Sigmoid colon (tissue), 7 donors: ENCODE data around the gene OLFM2. TPM values are rescaled to one million over a fixed set of nuclear protein-coding genes. Genes with fewer than 3 reads are reported as not detected.

Experiments used
- DNase-seq: peaks from one replicate; pipeline ENCODE4 v3.0.0-alpha.2; 2019
- H3K27ac ChIP-seq, 4 donors: fragments of 200-600 bp; sonication (generic); one replicate each; pipeline ENCODE4 v1.5.1; 2016 to 2019; ENCODE audit warnings: mild to moderate bottlenecking in 1 of 4
- H3K27me3 ChIP-seq, 3 donors: fragments of 200-600 bp; sonication (generic); one replicate each; pipeline ENCODE4 v1.5.1; 2019; ENCODE audit warnings: mild to moderate bottlenecking in 1 of 3
- H3K36me3 ChIP-seq, 4 donors: fragments of 200-600 bp; sonication (generic); one replicate each; pipeline ENCODE4 v1.5.1; 2016 to 2019
- H3K4me1 ChIP-seq, 4 donors: fragments of 200-600 bp; sonication (generic); one replicate each; pipeline ENCODE4 v1.5.1; 2017 to 2019
- H3K4me3 ChIP-seq, 4 donors: fragments of 200-600 bp; sonication (generic); one replicate each; pipeline ENCODE4 v1.5.1; 2017 to 2019; ENCODE audit warnings: mild to moderate bottlenecking in 2 of 4, moderate library complexity in 1 of 4
- H3K9me3 ChIP-seq, 4 donors: fragments of 200-600 bp in 3 of 4; sonication (generic) in 3 of 4; one replicate each; pipeline versions ENCODE4 v1.5.1 to v1.6.1; 2013 to 2019
- EP300 ChIP-seq, 4 donors: sonication (generic); formaldehyde crosslinking; IDR thresholded peaks; one replicate each; pipeline ENCODE4 v1.6.1; 2017; ENCODE audit warnings: antibody characterized with exemption in 4 of 4
- POLR2A ChIP-seq, 2 donors: fragments of 450-650 bp; IDR thresholded peaks; one replicate each; pipeline ENCODE4 v1.6.1; 2016; ENCODE audit warnings: antibody characterized with exemption in 2 of 2, mild to moderate bottlenecking in 2 of 2, moderate library complexity in 2 of 2
- POLR2AphosphoS5 ChIP-seq, 4 donors: sonication (generic); formaldehyde crosslinking; IDR thresholded peaks; one replicate each; pipeline ENCODE4 v1.6.1; 2017; ENCODE audit warnings: antibody characterized with exemption in 4 of 4
- WGBS, 2 donors: extraction: QIAGEN DNeasy Blood & Tissue Kit; methylation state at CpG; one replicate each; pipeline ENCODE4 v1.1.7; 2013; 5-methylcytosine and 5-hydroxymethylcytosine counted together
- intact Hi-C: fragments of 100-400 bp; cut with DNase I; formaldehyde crosslinking; loops from one replicate; pipeline ENCODE4 v1.15.1; 2023
- polyA plus RNA-seq, 3 donors: library from polyadenylated mRNA; stranded (reverse); fragments of 200-250 nt; gene quantifications; one replicate each; pipeline ENCODE4 v1.2.3, GENCODE V29; 2013
- total RNA-seq, 4 donors: library from RNA; depleted of rRNA; stranded (reverse); fragments of >200 nt; gene quantifications; one replicate each; pipeline ENCODE4 v1.1.0, GENCODE V29; 2016
- TF ChIP-seq, protein P1 (sequence below), 4 experiments: fragments of 450-650 bp in 3 of 4; fragments of 200-600 bp in 1 of 4; IDR thresholded peaks; one replicate each; pipeline ENCODE4 v1.5.1; 2016 to 2019; ENCODE audit warnings: antibody characterized with exemption in 4 of 4, mild to moderate bottlenecking in 3 of 4, moderate library complexity in 2 of 4
- donor health status: healthy with polysubstance abuse.
- donor health status: Bipolar disorder and iron deficiency.
- donor health status: healthy.

OLFM2 gene
- total and polyA plus RNA-seq, 7 donors, result 0.60 to 19.4 (median 6.4) TPM; not detected in 1

DNA sequence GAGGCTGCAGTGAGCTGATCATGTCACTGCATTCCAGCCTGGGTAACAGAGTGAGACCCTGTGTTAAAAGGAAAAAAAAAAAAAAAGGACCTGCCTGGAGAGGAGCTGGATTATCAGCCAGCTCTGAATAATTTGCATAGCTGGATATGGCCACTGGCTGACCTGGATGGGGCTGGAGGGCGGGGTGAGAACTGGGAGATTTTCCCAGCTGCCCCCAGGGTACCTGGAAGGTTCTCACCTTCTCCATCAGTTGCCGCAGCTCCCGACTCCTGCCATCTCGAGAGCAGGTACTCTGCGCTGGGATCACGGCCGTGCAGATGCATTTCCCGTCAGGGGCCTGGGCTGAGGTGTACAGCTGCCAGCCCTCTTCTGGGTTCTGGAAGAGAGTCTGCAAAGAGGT is 75.9 kb downstream of the OLFM2 start:
- intact Hi-C loops, result no loop called here
- WGBS, 2 donors, result 84 to 92% methylated on average over 8 of the region's 8 CpGs
- H3K9me3 ChIP-seq, result no peaks in the 10 kb centered on the region
- no peaks in the 10 kb centered on the region for H3K4me1 ChIP-seq
- H3K36me3 ChIP-seq, result peaks cover 0 to 5% (median 0%) of the 10 kb centered on the region in 4 donors
- H3K27me3 ChIP-seq, result no peaks in the 10 kb centered on the region
- TF ChIP-seq EP300 (IDR thresholded peaks at IDR 0.05) (no peak), POLR2A (IDR thresholded peaks at IDR 0.05) (no peak), POLR2AphosphoS5 (IDR thresholded peaks at IDR 0.05) (no peak)
- TF ChIP-seq, protein P1, sequence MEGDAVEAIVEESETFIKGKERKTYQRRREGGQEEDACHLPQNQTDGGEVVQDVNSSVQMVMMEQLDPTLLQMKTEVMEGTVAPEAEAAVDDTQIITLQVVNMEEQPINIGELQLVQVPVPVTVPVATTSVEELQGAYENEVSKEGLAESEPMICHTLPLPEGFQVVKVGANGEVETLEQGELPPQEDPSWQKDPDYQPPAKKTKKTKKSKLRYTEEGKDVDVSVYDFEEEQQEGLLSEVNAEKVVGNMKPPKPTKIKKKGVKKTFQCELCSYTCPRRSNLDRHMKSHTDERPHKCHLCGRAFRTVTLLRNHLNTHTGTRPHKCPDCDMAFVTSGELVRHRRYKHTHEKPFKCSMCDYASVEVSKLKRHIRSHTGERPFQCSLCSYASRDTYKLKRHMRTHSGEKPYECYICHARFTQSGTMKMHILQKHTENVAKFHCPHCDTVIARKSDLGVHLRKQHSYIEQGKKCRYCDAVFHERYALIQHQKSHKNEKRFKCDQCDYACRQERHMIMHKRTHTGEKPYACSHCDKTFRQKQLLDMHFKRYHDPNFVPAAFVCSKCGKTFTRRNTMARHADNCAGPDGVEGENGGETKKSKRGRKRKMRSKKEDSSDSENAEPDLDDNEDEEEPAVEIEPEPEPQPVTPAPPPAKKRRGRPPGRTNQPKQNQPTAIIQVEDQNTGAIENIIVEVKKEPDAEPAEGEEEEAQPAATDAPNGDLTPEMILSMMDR (IDR thresholded peaks at IDR 0.05), result no peak
- no peak overlapping the region for H3K4me3 ChIP-seq
- no peak overlapping the region for H3K27ac ChIP-seq
- DNase-seq, result no peak

DNA sequence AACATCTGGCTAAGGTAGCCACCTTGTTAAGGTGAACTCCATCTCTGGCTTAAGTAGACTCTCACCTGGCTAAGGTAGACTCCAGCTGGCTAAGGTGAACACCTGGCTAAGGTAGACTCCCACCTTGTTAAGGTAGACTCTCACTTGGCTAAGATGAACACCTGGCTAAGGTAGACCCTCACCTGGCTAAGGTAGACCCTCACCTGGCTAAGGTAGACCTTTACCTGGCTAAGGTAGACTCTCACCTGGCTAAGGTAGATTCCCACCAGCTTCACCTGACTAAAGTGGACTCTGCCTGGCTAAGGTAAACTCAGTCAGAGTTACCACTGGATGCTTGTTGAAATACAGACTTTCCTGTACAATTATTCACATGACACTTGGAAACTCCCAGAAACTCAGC is 77.5 kb downstream of the OLFM2 start:
- H3K4me1 ChIP-seq, result no peaks in the 10 kb centered on the region
- intact Hi-C loops, result no loop called here
- H3K4me3 ChIP-seq, result no peak overlapping the region
- no peaks in the 10 kb centered on the region for H3K9me3 ChIP-seq
- no peaks in the 10 kb centered on the region for H3K27me3 ChIP-seq
- H3K36me3 ChIP-seq, result peaks cover 0 to 5% (median 0%) of the 10 kb centered on the region in 4 donors
- H3K27ac ChIP-seq, result no peak overlapping the region
- TF ChIP-seq EP300 (IDR thresholded peaks at IDR 0.05), result no peak
- TF ChIP-seq, protein P1 (IDR thresholded peaks at IDR 0.05), result no peak
- TF ChIP-seq POLR2A (IDR thresholded peaks at IDR 0.05), result no peak
- TF ChIP-seq POLR2AphosphoS5 (IDR thresholded peaks at IDR 0.05), result no peak
- no peak for DNase-seq

DNA sequence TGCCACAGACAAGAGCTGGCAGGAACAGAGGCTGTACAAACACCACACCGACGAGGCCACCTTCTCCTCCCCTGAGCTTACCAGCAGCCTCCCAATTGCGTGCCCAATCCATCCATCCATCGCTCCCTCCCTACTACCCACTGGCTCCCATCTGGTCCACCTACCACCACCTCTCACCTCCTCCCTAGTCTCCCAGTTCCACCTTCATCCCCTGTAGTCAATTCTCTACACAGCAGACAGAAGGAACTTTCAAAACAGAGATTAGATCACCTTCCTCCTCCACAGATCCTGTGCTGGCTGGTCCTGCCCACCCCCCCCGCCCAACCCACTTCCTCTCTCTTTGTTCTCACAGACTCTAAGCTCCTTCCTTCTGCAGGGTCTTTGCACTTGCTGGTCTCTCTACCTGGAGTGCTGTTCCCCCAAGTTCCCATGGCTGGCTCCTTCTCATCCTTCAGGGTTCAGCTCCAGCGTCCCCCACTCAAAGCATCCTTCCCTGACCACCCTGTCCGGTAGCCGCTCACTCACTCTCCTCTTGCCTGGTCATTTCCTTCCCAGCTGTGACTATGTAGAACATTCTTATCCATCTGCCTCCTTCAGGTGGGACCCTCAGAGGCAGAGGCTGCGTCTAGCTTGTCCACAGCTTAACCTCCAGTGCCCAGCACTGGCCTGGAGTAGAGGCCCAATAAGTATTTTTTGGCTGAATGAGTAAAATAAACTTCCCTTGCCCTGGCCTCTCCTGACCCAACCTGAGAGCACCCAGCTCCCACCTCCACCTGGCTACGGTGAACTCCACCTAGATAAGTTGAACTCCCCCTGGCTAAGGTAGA is 78.2 kb downstream of the OLFM2 start:
- no peak for DNase-seq
- TF ChIP-seq, protein P1 (IDR thresholded peaks at IDR 0.05), result no peak
- TF ChIP-seq POLR2AphosphoS5 (IDR thresholded peaks at IDR 0.05) (no peak), EP300 (IDR thresholded peaks at IDR 0.05) (no peak), POLR2A (IDR thresholded peaks at IDR 0.05) (no peak)
- Histone ChIP-seq H3K27ac (no peak overlapping the region), H3K4me1 (no peaks in the 10 kb centered on the region), H3K36me3 (peaks cover 0 to 5% (median 0%) of the 10 kb centered on the region in 4 donors), H3K9me3 (no peaks in the 10 kb centered on the region), H3K4me3 (no peak overlapping the region), H3K27me3 (no peaks in the 10 kb centered on the region)
- intact Hi-C loops, result no loop called here
- WGBS, 2 donors, result 67 to 88% methylated on average over 10 of the region's 10 CpGs

DNA sequence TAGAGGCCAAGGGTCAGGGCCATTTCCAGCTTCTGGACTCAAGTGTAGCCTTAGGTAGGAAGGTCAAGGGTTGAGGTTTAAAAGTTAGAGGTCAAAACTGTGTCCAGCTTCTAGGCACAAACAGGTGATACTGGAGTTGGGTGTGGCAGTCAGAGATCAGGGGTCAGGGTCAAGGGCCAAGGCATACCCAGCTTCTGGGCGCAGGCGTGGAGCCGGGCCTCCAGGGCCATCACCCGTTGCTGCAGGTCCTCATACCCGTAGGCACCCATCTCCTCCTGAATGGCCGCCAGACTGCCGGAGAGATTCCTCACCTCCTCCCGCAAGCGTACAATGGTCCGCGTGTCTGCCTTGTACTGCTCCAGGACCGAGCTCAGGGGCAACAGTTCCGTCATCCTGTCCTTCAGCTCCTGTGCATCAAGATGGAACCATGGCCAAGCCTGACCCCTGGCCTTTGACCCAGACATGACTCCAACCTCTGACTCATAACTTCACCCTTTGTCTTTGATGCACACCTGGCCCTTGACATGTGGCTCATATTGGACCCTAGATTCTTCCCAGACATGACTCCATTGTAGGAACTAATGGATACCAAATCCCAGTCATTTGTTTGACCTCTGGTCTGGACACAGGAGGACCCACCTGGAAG is 79.1 kb downstream of the OLFM2 start:
- H3K9me3 ChIP-seq, result no peaks in the 10 kb centered on the region
- no peak overlapping the region for H3K4me3 ChIP-seq
- H3K36me3 ChIP-seq, result peaks cover 0 to 5% (median 0%) of the 10 kb centered on the region in 4 donors
- intact Hi-C loops, result no loop called here
- TF ChIP-seq, protein P1 (IDR thresholded peaks at IDR 0.05), result no peak
- TF ChIP-seq EP300 (IDR thresholded peaks at IDR 0.05) (no peak), POLR2AphosphoS5 (IDR thresholded peaks at IDR 0.05) (no peak), POLR2A (IDR thresholded peaks at IDR 0.05) (no peak)
- no peaks in the 10 kb centered on the region for H3K27me3 ChIP-seq
- DNase-seq, result no peak
- H3K4me1 ChIP-seq, result no peaks in the 10 kb centered on the region
- 96 to 97% methylated on average over 13 of the region's 13 CpGs for WGBS, 2 donors
- H3K27ac ChIP-seq, result no peak overlapping the region
